ENCODE measurements around the gene RIMS1.

RIMS1 gene

DNA sequence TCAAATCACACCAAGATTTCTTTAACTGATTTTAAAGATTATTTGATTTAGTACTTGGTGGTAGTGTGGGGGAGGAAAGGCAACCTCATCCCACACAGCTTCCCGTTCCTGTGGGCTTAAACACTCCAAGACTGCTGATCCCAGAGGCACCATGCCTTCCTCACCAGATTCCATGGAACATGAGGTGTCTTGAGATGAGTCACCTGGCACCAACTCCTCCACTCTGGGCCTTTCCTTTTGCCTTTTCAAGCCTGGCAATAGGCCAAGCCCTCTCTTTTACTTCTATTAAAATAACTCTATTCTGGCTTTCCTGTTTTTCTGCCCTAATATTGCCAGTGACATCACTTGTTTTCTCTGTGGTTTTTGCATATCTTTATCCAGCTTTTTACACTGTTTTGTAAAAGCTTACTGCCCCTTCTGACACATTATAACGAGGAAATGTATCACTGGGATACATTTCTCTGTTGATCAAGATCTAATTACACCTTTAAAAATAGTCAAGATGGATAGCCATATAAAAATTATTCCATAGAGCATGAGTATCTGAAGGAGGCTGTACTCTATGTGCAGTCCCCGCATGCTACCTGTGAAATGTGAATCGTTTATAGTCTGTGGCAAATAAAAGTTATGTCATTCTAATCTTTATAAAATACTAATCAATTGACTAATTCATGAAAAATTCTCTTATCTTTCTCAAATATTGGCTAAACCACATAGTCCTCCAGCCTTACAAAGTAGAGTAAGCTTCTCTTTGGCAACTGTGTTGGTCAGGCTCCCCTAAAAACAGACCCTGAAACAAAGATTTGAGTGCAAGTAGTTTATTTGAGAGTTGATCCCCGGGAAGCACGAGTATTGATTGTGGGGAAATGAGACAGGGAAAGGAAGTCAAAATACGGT lies 477.7 kb downstream of the RIMS1 start:
- no peak for FAIRE-seq

DNA sequence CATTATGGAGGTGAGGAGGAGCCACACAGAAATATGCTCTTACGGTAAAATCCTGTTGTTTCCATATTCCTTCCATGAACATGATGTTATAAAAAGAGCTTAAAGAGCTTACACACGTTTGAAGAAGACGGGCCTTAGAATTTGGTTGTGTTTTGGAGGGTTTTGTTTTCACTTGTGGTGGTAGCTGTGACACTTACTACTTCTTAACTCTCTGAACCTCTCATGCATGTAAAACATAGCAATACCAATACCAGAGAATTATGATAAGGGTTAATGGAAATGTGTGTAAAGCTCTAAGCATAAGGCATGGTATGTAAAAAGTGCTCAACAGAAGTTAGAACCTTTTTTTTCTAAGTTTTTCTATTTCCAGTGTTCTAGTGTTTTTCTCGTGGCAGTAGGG lies 479.4 kb downstream of the RIMS1 start:
- no peak for FAIRE-seq

DNA sequence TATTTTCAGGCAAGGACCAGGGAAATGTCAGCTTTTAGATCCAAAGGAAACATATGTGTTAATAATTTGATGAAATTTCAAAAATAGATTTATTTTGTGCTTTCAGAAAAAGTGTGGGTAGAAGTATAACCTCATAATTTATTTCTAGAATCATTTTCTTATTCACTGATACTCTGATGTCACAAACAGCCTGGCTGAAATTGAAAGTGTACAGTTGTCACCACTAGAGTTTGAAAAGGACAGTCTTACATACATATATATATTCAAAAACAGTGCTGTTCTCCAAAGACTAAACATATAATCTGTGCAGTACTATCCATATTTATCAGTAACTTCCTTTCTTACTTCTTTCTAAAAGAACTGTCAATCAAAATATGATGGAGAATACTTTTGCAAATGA lies 481.1 kb downstream of the RIMS1 start:
- no peak for FAIRE-seq

DNA sequence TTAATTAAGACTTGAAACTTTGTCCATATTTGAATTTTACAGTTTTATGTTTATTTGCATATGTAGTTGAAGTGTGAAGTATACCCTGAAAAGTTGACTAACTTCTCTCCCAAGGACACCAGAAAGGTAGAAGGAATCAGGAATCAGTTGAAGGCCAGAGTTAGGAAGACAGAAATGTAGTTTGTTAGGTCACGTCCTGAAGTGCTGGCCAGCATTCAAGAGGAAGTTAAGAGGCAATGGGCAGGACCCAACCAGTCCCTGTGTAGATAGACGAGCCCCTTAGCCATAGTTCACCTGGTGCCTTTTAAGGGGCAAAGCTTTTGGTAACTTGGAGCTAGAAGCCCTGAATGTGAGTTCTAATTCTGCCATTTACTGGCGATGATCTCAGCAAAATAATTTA lies 485.1 kb downstream of the RIMS1 start:
- no peak for FAIRE-seq

DNA sequence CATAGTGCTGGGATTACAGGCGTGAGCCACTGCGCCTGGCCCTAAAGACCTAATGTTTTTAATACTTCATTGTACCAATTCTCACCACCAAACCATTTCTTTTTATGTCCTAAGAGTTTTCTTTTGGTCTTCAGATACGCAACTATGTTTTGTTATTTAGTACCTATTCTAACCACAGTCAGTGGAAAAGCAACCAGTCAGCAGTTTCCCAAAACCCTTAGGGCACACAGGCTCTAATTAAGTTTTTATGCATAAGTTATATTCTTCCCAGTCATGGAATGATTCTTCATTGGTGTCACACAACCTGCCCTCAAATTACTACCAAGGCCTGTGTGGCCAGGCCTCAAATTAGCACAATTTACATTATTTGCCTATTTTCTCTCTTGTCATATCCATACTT lies 487.8 kb downstream of the RIMS1 start:
- no peak for FAIRE-seq

DNA sequence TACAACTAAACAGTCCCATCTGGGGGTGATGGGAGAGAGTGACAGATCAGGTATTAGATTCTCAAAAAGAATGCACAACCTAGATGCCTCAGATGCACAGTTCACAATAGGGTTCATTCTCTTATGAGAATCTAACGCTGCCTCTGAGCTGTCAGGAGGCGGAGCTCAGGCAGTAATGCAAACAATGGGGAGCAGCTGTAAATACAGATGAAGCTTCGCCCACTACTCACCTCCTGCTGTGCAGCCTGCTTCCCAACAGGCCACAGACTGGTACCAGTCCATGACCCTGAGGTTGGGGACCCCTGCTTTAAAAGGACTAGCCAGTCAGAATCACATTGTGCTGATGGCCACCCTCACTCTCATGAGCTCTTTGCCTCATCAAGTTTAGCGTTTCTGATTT lies 488.5 kb downstream of the RIMS1 start:
- no peak for FAIRE-seq

DNA sequence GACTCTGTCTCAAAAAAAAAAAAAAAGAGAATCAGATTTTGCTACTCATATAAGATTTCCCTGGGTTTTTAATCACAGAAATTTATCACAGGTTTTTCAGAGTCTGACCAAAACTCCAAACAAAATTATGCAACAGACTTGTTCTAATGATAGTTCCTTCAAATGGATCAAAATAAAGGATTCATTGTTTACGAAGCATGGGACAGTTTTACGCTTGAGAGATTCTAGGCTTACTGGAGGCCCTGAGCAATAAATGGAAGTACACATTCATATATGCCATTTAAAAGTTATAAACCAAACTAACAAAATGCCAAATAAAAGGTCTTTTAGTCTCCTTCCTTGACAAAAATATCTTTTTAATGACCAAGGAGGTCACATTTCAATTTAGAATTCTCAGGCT lies 490.4 kb downstream of the RIMS1 start:
- FAIRE-seq, result no peak

DNA sequence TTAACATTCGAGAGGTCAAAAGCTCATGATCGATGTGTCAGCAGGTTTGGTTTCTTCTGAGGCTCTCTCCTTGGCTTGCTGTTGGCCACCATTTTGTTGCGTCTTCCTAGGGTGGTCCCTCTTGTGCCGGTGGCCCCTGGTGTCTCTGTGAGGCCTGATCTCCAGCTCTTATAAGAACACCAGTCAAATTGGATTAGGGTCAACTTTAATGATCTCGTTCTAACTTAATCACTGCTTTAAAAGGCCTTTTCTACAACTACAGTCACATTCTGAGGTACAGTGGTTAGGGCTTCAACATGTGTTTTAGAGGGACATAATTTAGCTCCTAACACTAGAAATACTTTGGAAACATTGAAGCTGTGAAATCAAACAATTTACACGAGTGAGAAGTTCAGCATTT lies 494.7 kb downstream of the RIMS1 start:
- no peak for FAIRE-seq

DNA sequence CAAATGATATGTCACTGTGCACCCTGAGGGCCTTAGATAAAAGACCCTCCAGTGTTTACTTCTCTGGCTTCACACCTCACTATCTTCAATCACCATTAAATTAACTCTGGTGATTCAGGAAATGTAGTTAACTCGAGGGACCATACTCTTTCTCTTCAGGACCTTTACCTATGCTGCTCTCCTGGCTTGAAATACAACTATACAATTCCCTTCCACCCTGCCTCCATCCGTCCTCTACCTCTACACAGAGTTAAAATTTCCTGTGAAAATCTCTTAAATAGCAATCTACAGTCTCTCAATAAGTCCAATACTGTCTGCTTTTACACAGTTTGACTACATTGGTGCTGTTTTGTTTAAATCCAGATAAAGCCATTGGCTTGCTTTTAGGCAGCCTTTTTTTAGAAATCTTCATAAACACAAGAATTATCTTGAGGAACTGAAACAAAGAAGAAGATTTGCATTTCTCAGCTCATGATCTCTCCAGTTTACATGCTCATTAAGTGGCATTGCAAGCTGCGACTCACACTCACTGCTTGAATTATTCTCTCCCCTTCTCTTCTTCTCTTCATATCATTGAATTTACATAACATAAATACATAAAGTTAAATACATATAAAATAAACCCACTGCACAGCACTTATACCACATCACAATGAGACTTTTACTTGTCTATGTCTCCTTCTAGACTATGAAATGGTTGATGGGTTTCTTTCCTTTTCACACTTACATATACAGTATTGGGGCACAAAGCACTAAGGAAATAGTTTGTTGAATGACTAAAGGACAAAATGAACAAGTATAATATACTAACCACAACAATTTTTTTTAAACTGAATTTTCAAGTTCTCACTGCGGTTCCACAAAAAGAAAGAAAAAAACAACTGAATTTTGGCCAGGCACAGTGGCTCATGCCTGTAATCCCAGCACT lies 496.5 kb downstream of the RIMS1 start:
- no peak for FAIRE-seq

DNA sequence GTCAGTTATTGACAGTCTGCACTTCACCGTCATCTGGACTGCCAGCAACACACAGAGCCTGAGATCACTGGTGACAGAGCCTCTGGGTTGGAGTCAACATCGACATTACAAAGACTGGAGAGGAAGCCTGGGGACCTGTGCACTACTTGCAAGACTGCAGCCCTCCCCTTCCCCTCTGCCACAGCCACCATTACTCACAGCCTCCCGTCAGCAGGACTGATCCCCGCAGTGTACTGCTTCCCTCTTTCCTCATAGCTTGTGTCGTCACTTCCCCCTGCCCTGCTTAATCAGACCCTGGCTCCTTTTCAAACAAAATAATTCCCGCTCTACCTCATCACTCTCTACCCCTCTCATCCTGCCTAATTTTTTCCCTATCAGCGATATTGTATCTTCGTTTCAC lies 500.0 kb downstream of the RIMS1 start:
- FAIRE-seq, result no peak

DNA sequence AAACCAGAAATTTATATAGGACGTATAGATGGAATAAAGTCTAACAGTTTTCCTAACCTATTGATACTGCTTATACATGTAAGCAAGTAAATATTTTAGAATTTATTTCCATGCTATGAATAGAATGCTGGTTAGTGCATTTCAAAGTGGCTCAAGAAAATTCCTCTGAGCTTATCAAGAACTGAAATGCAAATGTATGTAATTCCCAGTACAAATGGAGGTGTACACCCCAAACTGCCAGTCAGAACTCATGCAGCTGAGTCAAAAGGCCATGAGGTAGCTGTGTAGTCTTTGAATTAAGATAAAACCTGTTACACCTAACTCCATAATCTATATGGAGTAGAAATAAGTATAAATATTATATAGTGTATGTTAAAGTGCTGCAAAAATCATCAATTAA lies 503.3 kb downstream of the RIMS1 start:
- no peak for FAIRE-seq

DNA sequence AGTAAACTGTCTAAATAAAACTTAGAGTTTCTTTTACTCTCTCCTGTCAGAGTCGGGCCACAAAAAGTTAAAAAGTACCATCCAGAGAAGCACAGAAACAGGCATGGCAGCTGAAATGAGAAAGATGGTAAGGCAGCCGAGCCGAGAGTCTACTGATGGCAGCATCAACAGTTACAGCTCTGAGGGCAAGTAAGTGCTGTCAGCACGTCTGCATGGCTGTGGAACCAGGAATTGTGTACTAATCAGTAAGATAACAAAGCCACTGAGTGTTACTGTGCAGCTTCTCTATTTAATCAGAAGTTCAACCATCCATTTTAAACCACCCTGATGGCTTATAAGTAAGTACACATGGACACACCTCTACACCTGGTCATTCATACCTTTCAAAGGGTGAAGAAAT lies 504.2 kb downstream of the RIMS1 start:
- no peak for FAIRE-seq

DNA sequence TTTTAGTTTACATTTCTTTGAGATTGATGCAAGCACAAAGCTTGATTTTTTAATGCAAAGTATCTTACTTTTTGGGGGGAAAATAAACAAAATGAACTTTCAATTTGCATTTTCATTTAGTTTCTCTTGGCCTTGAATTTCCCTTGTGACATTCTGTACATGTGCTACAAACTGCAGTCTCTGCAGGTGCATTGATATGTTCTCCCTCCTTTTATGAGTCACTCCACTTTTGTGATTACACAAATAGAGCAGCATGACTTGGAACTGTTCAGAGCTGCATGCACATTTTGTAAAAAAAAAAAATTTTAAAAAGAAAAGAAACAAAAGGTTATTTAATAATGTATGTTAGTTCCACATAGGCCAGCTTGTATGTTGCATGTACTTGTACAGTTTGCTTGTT lies 515.5 kb downstream of the RIMS1 start:
- no peak for FAIRE-seq

DNA sequence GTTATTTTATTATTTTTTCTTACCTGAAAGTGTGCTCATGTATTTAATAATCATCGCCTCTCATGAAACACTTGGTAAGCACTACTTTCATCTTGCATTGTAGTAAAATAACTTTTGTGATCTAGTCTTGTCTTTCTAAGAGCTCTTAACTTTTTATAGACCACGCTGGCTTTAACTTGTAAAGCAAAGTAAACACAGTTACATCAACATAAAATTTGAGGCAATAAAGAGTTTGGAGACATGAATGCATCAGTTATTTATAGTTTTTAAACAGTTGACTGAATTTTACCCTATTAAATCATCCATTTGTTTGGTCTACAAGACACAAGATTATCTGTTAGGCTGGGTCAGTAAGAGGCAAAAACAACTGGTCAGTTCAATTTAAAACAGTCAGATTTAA lies 517.1 kb downstream of the RIMS1 start:
- FAIRE-seq, result no peak

DNA sequence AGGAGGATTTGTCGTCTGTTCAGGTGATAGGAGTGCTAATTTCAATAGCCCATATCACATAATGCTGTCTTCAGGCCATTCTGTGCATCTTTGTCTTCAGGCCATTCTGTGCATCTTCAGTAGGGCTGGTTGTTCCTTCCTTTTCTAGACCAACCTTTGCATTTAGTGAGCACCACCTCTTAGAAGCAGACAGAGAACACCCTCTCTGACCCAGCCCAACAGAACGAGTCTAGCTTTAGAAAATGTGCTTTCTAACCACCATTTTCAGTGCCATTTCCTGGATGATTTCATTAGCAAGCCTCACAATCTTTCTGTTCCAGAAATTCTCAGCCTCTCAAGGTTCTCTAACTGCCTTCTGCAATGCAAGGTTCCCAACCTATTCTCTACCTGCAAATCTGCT lies 520.2 kb downstream of the RIMS1 start:
- FAIRE-seq, result no peak

DNA sequence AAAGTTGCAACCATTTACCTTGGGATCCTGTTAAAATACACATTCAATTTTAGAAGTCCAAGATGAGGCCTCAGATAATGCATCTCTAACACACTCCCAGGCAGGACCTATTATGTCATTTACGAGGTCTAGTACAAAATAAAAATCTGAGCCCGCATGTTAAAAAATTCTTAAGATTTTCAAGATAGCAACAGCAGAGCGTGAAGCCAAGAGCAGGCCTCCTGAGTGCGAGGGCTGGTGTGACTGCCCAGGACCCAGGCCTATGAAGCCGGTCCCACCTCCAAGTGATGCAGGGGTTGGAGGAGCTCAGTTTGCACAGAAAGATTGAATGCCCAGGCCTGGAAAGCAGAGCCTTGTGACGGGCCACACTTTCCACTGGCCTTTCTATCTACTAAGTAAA lies 524.4 kb downstream of the RIMS1 start:
- no peak for FAIRE-seq

DNA sequence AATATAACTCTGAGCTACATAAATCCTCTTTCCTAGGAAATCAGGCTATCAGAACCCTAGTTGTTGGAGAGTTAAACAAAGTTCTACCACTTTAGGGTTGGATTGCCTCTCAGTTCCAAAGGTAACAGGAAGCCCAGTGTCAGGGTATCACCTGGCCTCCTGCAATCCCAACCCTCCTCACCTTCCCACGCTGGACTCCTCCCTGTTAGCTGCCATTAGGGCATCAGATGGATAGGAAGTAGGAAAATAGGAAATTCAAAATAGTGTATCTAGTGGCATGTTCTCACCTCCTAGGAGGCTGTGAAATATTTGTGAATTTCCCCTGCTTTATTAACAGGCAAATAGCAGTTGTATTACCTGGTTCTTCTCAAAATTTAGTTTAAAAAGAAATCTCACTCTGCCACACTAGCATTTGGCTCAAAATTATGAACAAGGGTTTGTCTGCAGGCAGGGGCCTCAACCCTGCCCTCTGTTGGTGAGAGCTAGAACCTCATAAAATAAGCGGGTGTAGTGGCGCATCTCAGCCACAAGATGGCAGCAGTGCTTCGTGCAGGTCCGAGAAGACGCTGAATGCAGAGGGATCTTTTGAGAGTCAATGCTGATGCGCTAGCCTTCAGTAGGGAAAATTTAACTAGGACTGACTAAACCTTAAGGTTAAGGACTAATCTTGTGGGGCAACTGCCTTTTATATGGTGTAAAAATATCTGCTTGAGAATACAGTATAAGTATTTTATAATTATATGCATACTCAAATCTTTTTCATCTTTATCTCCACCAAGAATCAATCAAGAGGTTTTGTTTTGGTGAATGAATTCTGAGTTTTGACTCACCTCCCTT lies 525.7 kb downstream of the RIMS1 start:
- no peak for FAIRE-seq

DNA sequence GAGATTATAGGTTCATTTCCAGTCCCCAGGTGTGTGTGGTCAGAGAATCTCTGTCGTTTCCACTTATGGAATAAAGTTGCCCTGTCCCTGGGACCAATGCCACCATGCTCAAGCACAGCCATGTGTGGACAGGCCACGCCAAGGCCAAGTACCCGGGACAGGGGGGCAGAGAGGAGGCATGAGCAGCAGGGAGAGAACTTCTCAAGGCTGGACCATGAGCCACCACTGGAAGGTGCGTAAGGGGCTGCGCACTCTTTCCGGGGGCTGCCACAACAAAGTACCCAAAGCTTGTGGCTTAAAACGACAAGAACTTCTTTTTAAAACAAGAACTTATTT lies 526.3 kb downstream of the RIMS1 start:
- FAIRE-seq, result no peak

DNA sequence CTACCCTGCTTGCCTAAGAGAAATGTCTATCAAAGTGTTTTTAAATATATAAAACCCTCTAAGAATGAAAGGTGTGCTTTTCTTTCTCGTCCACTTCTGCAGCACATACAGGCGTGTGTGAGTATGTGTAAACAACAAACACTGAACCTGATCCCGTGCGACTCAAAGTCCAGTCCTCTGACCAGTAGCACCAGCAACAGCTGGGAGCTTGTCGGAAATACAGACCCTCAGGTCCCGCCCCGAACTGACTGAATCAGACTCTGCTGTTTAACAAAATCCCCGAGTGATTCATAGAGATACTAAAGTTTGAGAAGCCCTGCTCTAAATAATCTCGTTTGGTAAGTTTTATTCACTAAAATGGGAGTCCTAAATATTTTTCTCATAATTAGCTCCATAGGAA lies 527.5 kb downstream of the RIMS1 start:
- no peak for FAIRE-seq

DNA sequence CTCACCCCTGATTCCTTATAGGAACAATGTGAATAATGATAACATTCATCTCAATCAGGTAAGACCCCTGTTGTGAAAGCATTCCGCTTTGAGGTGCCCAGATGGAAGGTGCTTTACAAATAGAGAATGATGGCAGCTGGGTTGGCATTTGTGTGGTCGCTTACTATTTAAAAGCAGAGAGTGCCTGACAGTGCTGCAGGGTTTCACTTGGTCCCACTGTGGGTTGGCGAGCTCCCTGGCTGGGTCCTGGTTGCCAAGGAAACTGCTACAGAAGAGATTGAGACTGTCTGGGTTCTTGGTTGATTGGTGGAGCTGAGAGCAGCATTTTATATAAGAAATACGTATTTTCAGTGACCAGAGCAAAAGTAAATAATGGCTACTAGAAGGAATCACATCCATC lies 528.3 kb downstream of the RIMS1 start:
- FAIRE-seq, result no peak

DNA sequence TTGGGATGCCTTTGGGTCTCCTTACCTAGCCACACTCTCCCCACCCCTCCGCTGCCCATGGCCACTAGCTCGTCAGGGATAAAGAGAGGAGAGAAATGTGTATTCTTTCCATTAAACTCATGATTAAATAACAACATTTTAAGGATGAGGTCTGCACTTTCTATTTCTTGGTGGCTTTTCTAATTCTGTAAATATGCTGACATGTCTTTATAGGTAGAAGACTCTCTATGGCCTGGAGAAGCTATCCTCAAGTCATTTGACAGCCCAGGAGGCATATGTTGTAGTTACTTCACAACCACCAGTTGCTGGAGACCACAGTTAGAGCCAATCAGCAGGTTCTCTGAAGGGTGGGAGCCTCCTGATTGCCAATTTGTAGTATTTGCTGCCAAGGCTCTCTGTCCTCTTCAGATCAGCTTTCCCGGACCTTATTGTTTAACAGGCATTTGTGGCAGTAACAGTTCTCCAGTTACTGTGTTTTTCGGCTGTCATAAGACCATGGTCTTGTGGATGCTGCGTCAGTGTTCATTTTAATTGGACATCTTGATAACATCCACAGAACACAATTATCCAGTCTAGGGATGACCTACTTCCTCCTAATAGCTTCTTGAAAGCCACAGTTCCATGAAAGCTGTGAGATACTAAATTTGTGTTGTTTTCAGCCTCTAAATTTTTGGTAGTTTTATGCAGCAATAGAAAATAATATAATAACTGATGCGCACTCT lies 530.6 kb downstream of the RIMS1 start:
- no peak for FAIRE-seq

DNA sequence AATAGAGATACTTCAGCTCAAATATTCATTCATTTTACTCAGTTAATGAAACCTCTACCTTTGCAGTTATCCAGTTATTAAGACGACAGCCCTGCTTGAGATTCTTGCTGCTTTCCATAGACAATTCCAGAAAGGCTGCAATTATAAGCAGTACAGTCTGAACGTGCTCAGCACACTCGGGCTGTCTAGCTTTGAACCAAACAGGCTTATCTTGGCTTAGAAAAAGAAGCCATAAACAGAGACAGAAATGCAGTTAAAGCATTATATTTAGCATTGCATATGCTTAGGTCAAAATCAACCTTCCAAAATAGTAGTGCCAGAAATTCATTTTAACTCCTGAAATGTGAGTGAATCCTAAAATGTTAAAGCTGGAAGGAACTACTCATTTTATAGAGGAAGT lies 531.4 kb downstream of the RIMS1 start:
- FAIRE-seq, result no peak

DNA sequence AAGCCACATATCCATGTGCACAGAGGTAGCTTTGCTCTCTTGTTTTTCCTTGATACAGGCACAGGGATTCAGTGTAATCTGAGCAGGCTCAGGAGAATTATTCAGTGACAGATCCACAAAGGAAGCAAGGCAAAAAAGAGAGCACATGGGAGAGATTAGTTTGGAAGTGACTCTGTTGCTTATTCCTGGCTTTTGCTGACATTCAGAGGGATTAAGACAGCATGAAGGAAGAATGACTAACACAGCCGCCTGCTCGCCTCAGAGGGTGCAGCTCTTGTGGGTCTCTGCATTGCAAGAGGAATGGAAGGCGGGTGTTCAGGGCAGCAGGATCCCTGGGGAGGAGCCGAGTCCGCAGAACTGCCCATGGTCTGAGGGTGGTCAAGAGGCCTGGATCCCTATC lies 532.1 kb downstream of the RIMS1 start:
- no peak for FAIRE-seq

All from colon (tissue), 2 donors.